Left colon (tissue), 2 donors: ENCODE data around the gene PPP2R3C. TPM values are rescaled to one million over a fixed set of nuclear protein-coding genes. Genes with fewer than 3 reads are reported as not detected.
"Not testable (repeated sequence)": the region's sequence is repeated elsewhere in the genome, so short reads cannot be mapped to it uniquely, and the experiment has no call there.

ENCODE experiments used
- ATAC-seq: fragments of 200-7000 bp; cut with Tn5 transposase; one replicate; pipeline ENCODE4 v1.9.1; 2020; ENCODE audit warnings: mild to moderate bottlenecking, moderate library complexity
- DNase-seq, 2 donors: peaks; one replicate each; pipeline ENCODE4 v3.0.0-alpha.2; 2020
- intact Hi-C, 2 donors: fragments of 100-400 bp; cut with DNase I in 1 of 2; cut with micrococcal nuclease in 1 of 2; formaldehyde crosslinking; loops; one replicate each; pipeline versions ENCODE4 v1.11.2 to v1.14.0; 2022; cut with DNase I, micrococcal nuclease
- total RNA-seq, 2 donors: library from RNA; stranded (reverse); fragmentation: NEBNext Ultra II Directional; extraction: Animal tissue kit (Norgen Biotek cat#: 25700); gene quantifications; one replicate each; pipeline ENCODE4 v1.2.1, GENCODE V29; 2021
- donor health status: DM: no; HTN: no; CAD: no.
- donor health status: DM: yes; HTN: yes; CAD: no.

PPP2R3C gene
- total RNA-seq, 2 donors from 2014 or later: 23.9 to 27.8 TPM

- intact Hi-C loops: loop anchor here in 1 of 2 donors (5.0 kb wide), 1 partner anchor 278 kb away; no protein-coding TSS in a partner anchor
- ATAC-seq (no peak), DNase-seq (no peak)
Measured at GRCh38 chr14:35134329-35135123, 12.7 kb upstream of the PPP2R3C start.

DNA sequence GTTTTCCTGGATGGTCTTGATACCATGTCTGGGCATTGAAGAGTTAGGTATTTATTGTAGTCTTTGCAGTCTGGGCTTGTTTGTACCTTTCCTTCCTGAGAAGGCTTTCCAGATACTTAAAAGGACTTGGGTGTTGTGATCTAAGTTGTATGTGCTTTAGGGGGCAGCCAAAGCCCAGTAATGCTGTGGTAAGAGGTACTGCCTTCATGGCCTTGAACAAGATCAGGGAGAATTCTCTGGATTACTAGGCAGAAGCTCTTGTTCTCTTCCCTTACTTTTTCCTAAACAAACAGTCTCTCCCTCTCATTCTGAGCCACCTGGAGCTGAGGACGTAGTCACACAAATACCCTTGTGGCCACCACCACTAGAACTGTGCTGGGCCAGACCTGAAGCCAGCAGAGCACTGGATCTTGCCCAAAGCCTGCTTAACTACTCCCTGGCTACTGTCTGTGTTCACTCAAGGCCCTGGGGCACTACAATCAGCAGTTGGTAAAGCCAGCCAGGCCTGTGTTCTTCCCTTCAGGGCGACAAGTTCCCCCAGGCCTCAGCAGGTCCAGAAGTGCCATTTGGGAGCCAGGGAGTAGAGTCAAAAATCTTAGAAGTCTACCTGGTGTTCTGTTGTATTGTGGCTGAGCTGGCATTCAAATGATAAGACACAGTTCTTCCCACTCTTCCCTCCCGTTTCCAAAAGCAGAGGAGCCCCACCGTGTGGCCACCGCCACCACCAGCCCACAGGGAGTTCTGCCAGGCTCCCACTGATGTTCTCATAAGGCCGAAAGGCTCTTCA lies 11.9 kb upstream of the PPP2R3C start:
- intact Hi-C loops: no loop called here
- ATAC-seq: no peak
- DNase-seq: no peak

DNA sequence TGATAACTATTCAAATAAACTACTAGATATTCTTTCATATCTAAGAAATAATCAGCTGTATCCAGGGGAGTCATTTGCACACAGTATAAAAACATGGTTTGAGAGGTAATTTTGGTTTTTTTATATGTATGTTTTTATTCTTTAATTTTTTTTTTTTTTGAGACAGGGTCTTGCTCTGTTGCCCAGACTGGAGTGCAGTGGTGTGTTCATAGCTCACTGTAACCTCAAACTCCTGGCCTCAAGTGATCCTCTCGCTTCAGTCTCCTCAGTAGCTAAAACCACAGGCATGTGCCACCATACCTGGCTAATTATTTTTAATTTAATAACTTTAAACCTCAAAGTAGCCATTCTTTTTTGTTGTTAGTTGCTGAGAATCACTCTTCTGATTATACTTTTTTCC lies 2.3 kb upstream of the PPP2R3C start:
- intact Hi-C loops: loop anchor here in 1 of 2 donors (5.0 kb wide), 1 partner anchor 288 kb away; no protein-coding TSS in a partner anchor
- no peak for ATAC-seq
- DNase-seq: no peak

GRCh38 chr14:35123388-35123703 lies 1.6 kb upstream of the PPP2R3C start:
- DNase-seq: no peak
- intact Hi-C loops: loop anchor here in 1 of 2 donors (5.0 kb wide), 1 partner anchor 289 kb away; no protein-coding TSS in a partner anchor
- no peak for ATAC-seq

DNA sequence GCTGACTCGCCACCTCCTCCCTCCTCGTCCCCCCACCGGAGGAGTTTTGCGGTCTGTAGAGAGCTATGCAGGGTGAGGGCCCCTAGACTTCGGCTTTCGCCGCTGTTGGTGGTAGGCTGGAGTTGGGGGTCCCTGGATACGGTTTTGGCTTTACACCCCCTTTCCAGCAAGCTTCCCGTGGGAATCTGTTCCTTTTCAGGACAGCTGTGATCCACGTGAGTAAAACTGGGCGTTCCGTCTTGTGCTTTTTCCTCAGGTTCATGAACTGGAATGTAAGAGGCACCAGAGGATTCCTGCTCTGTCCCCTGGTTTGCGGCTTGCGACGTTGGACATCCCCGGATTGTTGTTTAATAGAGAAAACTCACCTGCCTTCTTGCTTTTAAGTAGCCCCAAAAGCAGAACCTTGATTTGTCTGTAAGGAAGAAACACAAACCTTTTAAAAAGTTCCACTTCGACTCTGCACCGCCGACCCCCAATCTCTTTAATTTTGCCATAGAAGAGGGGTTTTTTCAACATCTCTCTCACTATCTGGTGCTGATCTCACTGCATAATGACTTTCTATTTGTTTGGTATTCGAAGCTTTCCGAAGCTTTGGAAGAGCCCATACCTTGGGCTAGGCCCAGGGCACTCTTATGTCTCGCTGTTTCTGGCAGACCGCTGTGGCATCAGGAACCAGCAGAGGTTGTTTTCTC lies 1.1 kb upstream of the PPP2R3C start:
- intact Hi-C loops: loop anchor here in 1 of 2 donors (5.0 kb wide), 1 partner anchor 289 kb away; no protein-coding TSS in a partner anchor
- DNase-seq: peak in 1 of 2 donors; percentile 25
- peak; percentile 38 for ATAC-seq

DNA sequence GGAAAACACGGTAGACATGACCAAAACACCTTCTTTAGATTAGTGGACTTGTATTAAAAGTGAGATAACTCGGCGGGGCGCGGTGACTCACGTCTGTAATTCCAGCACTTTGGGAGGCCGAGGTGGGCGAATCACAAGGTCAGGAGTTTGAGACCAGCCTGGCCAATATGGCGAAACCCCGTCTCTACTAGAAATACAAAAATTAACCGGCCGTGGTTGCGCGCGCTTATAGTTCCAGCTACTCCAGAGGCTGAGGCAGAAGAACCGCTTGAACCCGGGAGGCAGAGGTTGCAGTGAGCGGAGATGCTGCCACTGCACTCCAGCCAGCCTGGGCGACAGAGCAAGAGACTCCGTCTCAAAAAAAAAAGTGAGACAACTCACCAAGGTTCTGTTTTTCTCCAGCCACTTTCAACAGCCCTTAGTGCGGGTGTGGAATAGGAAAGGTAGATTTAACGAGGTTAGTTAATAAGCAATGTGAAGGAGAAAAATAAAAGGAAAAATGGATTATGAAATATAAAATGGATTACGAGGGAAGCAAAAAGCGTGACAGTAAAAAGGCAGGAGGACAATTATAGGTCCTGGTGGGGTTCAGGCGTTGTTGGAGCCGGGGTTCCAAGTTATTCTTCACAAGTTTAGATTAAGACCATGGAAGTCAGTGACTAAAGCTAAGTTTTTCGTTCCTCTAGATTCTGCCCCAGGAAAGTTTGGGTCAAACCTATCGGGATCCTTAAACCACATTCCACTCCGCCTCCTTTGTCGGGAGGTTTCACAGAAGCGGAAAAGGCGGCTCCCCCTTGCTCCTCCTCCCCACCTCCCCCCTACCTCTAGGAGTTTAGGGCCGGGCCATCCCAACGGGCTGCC lies 534 bp downstream of the PPP2R3C start:
- ATAC-seq (peak; percentile 1), DNase-seq (peak in 1 of 2 donors; percentile 46)
- intact Hi-C loops: loop anchor here in 1 of 2 donors (5.0 kb wide), 1 partner anchor 291 kb away; no protein-coding TSS in a partner anchor

GRCh38 chr14:35117112-35117511 lies 4.7 kb downstream of the PPP2R3C start:
- DNase-seq (no peak), ATAC-seq (no peak)
- intact Hi-C loops: no loop called here

- ATAC-seq (no peak), DNase-seq (no peak)
- intact Hi-C loops: no loop called here
Measured at GRCh38 chr14:35116242-35116641, 5.5 kb downstream of the PPP2R3C start.

GRCh38 chr14:35114036-35114435 lies 7.8 kb downstream of the PPP2R3C start:
- DNase-seq (no peak), ATAC-seq (no peak)
- intact Hi-C loops: no loop called here

DNA sequence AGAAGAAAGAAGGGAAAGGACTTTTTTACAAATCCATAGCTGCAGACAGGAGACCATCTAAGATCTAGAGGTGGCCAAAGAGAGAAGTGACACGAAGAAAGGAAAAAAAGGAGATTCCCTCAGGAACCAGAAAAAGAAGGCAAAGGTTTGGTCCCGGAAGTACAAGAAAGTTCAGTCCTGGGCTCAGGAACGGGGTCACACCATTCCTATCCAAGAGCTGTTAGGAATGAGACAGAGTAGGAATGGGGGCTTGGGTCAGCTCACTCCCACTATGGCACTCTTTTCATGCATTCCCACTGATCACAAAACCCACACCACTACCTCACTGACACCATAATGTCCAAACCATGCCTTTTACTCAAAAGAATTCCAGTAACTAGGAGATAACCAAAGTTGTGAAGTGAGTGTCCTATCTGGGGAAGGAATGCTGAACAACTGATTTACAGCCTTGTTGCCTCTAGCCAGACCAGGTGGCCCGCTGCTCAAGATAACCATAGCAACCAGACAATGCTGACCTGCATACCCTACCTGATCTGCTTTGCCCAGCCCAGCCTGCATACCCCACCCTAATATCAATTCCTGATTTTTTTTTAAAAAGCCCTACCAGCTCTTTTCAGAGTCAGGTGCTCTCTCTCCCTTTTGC lies 8.4 kb downstream of the PPP2R3C start:
- DNase-seq: no peak
- ATAC-seq: no peak
- intact Hi-C loops: no loop called here

- DNase-seq: no peak
- ATAC-seq: no peak
- intact Hi-C loops: no loop called here
Measured at GRCh38 chr14:35112641-35113040, 9.1 kb downstream of the PPP2R3C start.

DNA sequence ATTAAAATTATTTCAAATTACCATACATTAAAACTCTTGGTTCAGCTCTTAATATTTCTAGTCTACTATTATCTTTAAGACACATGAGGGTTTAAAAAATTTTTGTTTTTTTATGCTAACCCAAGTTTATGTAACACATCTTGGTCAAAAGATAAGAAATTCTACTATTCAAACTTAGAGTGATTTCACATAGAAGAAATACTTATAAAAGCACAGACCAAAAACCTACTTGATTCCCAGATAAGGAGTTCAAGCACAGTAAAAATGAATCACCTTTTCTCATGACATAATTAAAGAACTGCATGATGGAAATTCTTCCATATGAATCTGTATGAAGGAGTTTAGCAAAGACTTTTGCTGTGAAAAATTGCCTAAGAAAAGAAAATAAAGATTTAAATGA lies 13.9 kb downstream of the PPP2R3C start:
- DNase-seq (no peak), ATAC-seq (no peak)
- intact Hi-C loops: no loop called here

DNA sequence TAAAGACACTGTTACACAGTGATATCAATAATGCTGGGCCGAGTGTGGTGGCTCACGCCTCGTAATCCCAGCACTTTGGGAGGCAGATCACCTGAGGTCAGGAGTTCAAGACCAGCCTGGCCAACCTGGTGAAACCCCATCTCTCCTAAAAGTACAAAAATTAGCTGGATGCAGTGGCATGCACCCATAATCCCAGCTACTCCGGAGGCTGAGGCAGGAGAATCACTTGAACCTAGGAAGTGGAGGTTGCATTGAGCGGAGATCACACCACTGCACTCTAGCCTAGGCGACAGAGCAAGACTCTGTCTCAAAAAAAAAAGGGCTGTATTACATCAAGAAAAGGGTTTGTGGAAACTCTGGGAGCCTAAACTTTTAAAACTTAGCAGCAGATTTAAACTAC lies 27.1 kb downstream of the PPP2R3C start:
- intact Hi-C loops, ATAC-seq, DNase-seq: not testable (repeated sequence)

GRCh38 chr14:35088514-35088913 lies 33.3 kb downstream of the PPP2R3C start:
- no peak for ATAC-seq
- intact Hi-C loops: no loop called here

DNA sequence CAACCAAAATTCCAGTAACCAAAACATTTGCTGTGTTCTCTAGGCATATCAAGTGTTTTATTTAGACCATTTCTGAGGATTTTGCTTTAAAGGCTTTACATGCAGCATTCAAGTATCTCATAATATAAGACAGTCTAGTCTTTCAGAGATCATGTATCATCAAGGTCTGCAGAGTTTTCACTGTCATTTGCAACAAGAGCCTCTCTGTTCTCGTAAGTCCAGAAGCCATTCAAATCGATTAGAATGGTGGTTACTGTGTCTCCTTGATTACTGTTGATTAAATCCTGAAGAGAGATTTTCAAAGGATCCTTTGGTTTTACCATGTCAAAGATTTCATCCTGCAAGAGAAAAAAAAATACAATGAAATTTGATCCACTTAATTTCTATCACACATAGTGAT lies 36.3 kb downstream of the PPP2R3C start:
- intact Hi-C loops: no loop called here
- no peak for ATAC-seq
- no peak for DNase-seq

More at GRCh38 chr14:35088514-35088913, 33.3 kb downstream of the PPP2R3C start:
- DNase-seq: no peak

- intact Hi-C loops: no loop called here
- peak; percentile 40 to 41 for DNase-seq
- peak; percentile 83 for ATAC-seq
Measured at GRCh38 chr14:35083530-35084150, 38.1 kb downstream of the PPP2R3C start.

GRCh38 chr14:35079742-35080141 lies 42.0 kb downstream of the PPP2R3C start:
- DNase-seq: no peak
- intact Hi-C loops: no loop called here
- peak; percentile 46 for ATAC-seq
